Measurements from ENCODE around the gene GSE1.

GSE1 gene

DNA sequence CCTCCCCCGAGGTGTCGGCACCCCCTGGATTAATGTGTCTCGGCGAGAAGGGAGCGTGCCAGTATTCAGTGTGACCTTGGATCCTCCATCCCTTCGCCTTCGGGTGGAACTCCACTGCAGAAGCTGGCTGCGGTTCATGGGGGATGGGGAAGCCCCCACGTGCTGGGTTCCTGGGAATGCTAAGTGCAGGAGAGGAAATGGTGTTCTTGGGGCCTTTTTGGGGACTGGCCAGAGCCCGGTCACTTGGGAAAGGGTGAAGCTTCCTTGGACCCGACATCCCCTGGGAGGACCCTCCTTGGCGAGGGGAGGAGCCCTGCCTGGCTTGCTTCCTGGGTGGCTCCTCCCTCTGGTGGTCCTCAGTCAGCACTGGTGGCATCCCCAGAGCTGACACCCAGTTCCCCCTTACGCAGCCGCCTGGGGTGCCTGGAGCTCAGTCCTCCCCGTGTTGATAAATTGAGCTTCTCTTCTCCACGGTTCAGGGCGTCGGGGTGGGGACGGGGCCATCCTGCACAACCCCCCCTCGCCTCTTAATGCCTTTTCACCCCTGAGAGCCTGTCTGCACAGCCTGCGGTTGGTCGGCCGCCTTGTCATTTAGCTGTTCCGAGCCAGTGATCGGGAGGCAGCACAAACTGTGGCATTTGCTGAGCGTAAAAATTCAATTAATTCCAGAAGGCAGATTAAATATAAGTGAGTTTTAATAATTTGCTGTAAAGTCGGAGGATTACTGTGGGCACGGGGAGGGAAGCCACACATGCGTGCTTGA, 30.7 kb upstream of the GSE1 start:
- peak; percentile 13 for TF ChIP-seq CTCF (conservative IDR thresholded peaks at IDR 0.05; ENCODE audit: low read depth, low read length)
- H3K4me3 ChIP-seq (ENCODE audit: low read length), result peak overlapping the region; percentile 22
- no peak for DNase-seq (ENCODE audit: low read depth)

GRCh38 chr16:85583491-85584181, 29.5 kb upstream of the GSE1 start:
- H3K4me3 ChIP-seq (ENCODE audit: low read length), result no peak overlapping the region

DNA sequence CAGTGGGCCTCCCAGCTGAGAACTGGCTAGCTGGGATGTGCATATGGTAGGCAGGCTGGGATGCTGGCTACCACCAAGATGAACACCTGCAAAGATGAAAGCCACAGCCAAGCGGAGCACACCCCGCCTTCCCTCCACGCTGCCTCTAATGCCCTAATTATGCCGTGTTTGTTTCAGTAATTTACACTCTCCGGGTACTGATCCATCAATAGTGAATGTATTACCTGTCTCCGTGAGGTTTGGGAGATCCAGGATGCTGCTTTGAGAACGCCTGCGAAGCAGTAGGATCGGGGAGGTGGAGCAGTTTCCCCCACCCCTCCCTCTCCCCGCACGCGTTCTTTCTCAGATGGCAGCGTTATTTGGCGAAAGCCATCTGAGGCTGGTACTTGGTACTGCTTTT, 28.9 kb upstream of the GSE1 start:
- TF ChIP-seq CTCF (conservative IDR thresholded peaks at IDR 0.05; ENCODE audit: low read depth, low read length), result no peak
- no peak for DNase-seq (ENCODE audit: low read depth)
- H3K4me3 ChIP-seq (ENCODE audit: low read length), result no peak overlapping the region

More at GRCh38 chr16:85583491-85584181, 29.5 kb upstream of the GSE1 start:
- TF ChIP-seq CTCF (conservative IDR thresholded peaks at IDR 0.05; ENCODE audit: low read depth, low read length), result no peak
- no peak for DNase-seq (ENCODE audit: low read depth)

GRCh38 chr16:85584819-85585282, 28.3 kb upstream of the GSE1 start:
- TF ChIP-seq CTCF (conservative IDR thresholded peaks at IDR 0.05; ENCODE audit: low read depth, low read length), result no peak
- H3K4me3 ChIP-seq (ENCODE audit: low read length), result no peak overlapping the region
- no peak for DNase-seq (ENCODE audit: low read depth)

- H3K4me3 ChIP-seq (ENCODE audit: low read length), result no peak overlapping the region
- no peak for DNase-seq (ENCODE audit: low read depth)
- no peak for TF ChIP-seq CTCF (conservative IDR thresholded peaks at IDR 0.05; ENCODE audit: low read depth, low read length)
Observed at GRCh38 chr16:85585711-85586110, 27.4 kb upstream of the GSE1 start.

DNA sequence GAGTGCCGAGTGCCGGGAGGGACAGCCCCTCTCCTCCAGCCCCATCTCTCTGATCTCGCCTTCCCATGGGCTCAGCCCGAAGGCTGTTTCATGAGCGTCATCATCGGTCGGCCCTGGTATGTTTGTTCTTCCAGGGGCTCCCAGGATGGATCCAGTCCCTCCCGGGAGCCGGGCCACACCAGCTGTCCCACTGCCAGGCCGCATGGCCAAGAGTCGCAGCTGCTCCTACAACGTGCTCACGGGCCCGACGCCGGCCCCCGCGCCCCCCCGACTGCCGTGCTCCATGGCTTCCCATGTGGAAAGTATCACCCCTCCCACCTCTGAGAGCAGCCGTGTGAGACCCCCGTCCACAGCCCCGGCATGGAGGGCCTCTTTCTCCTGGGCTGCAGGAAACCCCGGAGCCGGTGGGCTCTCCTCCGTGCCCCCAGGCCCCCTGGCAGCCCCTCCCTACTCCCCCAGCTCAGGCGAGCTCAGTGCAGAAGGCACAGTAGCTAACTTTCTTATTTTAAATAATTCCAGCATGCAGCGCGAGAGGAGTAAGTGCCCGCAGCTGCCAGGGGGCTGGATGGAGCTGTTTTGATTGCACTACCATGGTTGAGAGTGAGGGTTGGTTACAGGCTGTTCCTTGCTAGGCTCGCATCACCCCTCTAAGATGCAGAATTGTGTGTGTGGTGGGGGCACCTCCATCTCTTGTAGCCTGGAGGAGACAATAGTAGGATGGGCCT, 26.6 kb upstream of the GSE1 start:
- no peak for DNase-seq (ENCODE audit: low read depth)
- no peak for TF ChIP-seq CTCF (conservative IDR thresholded peaks at IDR 0.05; ENCODE audit: low read depth, low read length)
- H3K4me3 ChIP-seq (ENCODE audit: low read length), result no peak overlapping the region
